HepG2 (cell line): ENCODE data around the gene JUND. TPM values are rescaled to one million over a fixed set of nuclear protein-coding genes. Genes with fewer than 3 reads are reported as not detected.

Source experiments
- ATAC-seq: fragments of 200-7000 bp; cut with Tn5 transposase; 3 replicates; pipeline ENCODE4 v1.9.1; 2020; ENCODE audit warnings: mild to moderate bottlenecking, moderate library complexity
- BruUV-seq: library from RNA; stranded (reverse); fragments of 400-500 nt; replicated peaks from 2 replicates; lab custom pipeline; 2021; lab: Mats Ljungman, UMichigan
- CTCF ChIA-PET: fragments of 300-600 bp; formaldehyde crosslinking; extraction: SDS; loops from one replicate; lab custom pipeline; 2021; ENCODE audit warnings: low total read pairs, inconsistent platforms, low intra/inter-chr PET ratio; lab: Yijun Ruan, JAX
- POLR2A ChIA-PET: fragments of 350-600 bp; sonication (Branson Sonifier 250); formaldehyde crosslinking; loops from one replicate; lab custom pipeline; 2020; ENCODE audit warnings: antibody characterized with exemption, inconsistent platforms; lab: Yijun Ruan, JAX
- DNase-seq: peaks from one replicate; pipeline ENCODE4 v3.0.0-alpha.2; 2015; ENCODE audit warnings: low spot score
- FAIRE-seq: peaks from 3 replicates; lab custom pipeline; 2011; peaks lifted over from hg19 to GRCh38; lab: Jason Lieb, UNC
- H2AFZ ChIP-seq: one replicate; pipeline ENCODE4 v1.6.1; 2011; ENCODE audit warnings: low read length, inconsistent platforms
- H3K27ac ChIP-seq: fragments of 300-600 bp; 3 replicates; pipeline ENCODE4 v1.8.0; 2011; ENCODE audit warnings: mixed run types, mild to moderate bottlenecking, mixed read lengths, low read length, inconsistent platforms; ENCODE audit not compliant: insufficient read depth; ENCODE audit errors: extremely low read length
- H3K27me3 ChIP-seq, 2 experiments: fragments of 200-600 bp in 1 of 2; 2 replicates in 1 of 2; 3 replicates in 1 of 2; pipeline versions ENCODE4 v1.6.0 to v1.8.0; 2011; ENCODE audit warnings: low read length in 2 of 2, mild to moderate bottlenecking in 2 of 2, moderate library complexity in 2 of 2, inconsistent platforms in 1 of 2; ENCODE audit not compliant: insufficient read depth in 2 of 2, control insufficient read depth in 1 of 2
- H3K36me3 ChIP-seq, 2 experiments: fragments of 200-600 bp in 1 of 2; replicated peaks in 1 of 2; 2 replicates in 1 of 2; 3 replicates in 1 of 2; pipeline versions ENCODE4 v1.5.1 to v1.8.0; 2011; ENCODE audit warnings: low read length in 2 of 2, inconsistent platforms in 1 of 2; ENCODE audit not compliant: insufficient read depth in 2 of 2, control insufficient read depth in 1 of 2
- H3K4me1 ChIP-seq: 2 replicates; pipeline ENCODE4 v1.5.1; 2012; ENCODE audit warnings: low read length, inconsistent platforms; ENCODE audit not compliant: insufficient read depth
- H3K4me2 ChIP-seq: 2 replicates; pipeline ENCODE4 v1.6.0; 2011; ENCODE audit warnings: low read depth, low read length, inconsistent platforms
- H3K4me3 ChIP-seq, 3 experiments: fragments of 200-600 bp in 1 of 3; sonication (generic), shearing (Covaris generic) in 1 of 3; replicated peaks in 1 of 3; 2 replicates each; pipeline ENCODE4 v1.5.1; 2011 to 2016; ENCODE audit warnings: low read length in 3 of 3, inconsistent platforms in 2 of 3, low read depth in 2 of 3, mild to moderate bottlenecking in 2 of 3, control low read depth in 1 of 3, mixed read lengths in 1 of 3; ENCODE audit not compliant: insufficient read depth in 1 of 3
- H3K79me2 ChIP-seq: one replicate; pipeline ENCODE4 v1.6.1; 2011; ENCODE audit warnings: low read length, inconsistent platforms; ENCODE audit not compliant: insufficient read depth
- H3K9ac ChIP-seq: 2 replicates; pipeline ENCODE4 v1.6.0; 2011; ENCODE audit warnings: mild to moderate bottlenecking, low read depth, low read length, inconsistent platforms; ENCODE audit not compliant: insufficient read depth
- H3K9me3 ChIP-seq: 2 replicates; pipeline ENCODE4 v1.5.1; 2012; ENCODE audit warnings: mild to moderate bottlenecking, low read length
- H4K20me1 ChIP-seq: 2 replicates; pipeline ENCODE4 v1.6.0; 2011; ENCODE audit warnings: inconsistent platforms, mild to moderate bottlenecking, low read length, moderate library complexity; ENCODE audit not compliant: insufficient read depth
- FLYWCH1 ChIP-seq: sonication (generic); formaldehyde crosslinking; IDR thresholded peaks from 2 replicates; pipeline ENCODE4 v1.8.1; 2023; ENCODE audit warnings: mild to moderate bottlenecking, missing genetic modification reagents
- FOXA3 ChIP-seq: IDR thresholded peaks from 2 replicates; pipeline ENCODE4 v1.6.1; 2016; ENCODE audit warnings: missing genetic modification reagents, missing compliant biosample characterization
- FOXO1 ChIP-seq: sonication (generic); formaldehyde crosslinking; IDR thresholded peaks from 2 replicates; pipeline ENCODE4 v1.4.0; 2020; ENCODE audit warnings: missing genetic modification reagents
- FOXO4 ChIP-seq: sonication (generic); formaldehyde crosslinking; conservative IDR thresholded peaks from 2 replicates; pipeline ENCODE4 v1.8.1; 2023; ENCODE audit warnings: missing genetic modification reagents
- GFI1 ChIP-seq: sonication (generic); formaldehyde crosslinking; IDR thresholded peaks from 2 replicates; pipeline ENCODE4 v1.5.0; 2020; ENCODE audit warnings: missing genetic modification reagents, mild to moderate bottlenecking, borderline replicate concordance
- KLF12 ChIP-seq: sonication (generic); formaldehyde crosslinking; IDR thresholded peaks from 2 replicates; pipeline ENCODE4 v1.4.0; 2020; ENCODE audit warnings: missing genetic modification reagents, borderline replicate concordance
- MEIS2 ChIP-seq: sonication (generic); formaldehyde crosslinking; IDR thresholded peaks from 2 replicates; pipeline ENCODE4 v1.9.0; 2021; ENCODE audit warnings: mild to moderate bottlenecking, missing genetic modification reagents
- ONECUT2 ChIP-seq: sonication (generic); formaldehyde crosslinking; IDR thresholded peaks from 2 replicates; pipeline ENCODE4 v1.4.0; 2020; ENCODE audit warnings: missing genetic modification reagents
- PAWR ChIP-seq: sonication (generic); formaldehyde crosslinking; IDR thresholded peaks from 2 replicates; pipeline ENCODE4 v1.4.0; 2020; ENCODE audit warnings: missing genetic modification reagents, mild to moderate bottlenecking, borderline replicate concordance
- PCBP2 ChIP-seq: fragments of 200-400 bp; formaldehyde crosslinking; optimal IDR thresholded peaks from 2 replicates; pipeline ENCODE3; 2018; ENCODE audit warnings: low read length, low read depth; ENCODE audit not compliant: poor library complexity, severe bottlenecking
- RXRA ChIP-seq: sonication (generic); formaldehyde crosslinking; IDR thresholded peaks from 2 replicates; pipeline ENCODE4 v1.5.1; 2020; ENCODE audit warnings: missing genetic modification reagents
- TCF7 ChIP-seq: sonication (generic); IDR thresholded peaks from 2 replicates; pipeline ENCODE4 v1.6.1; 2016; ENCODE audit warnings: antibody characterized with exemption, low read depth
- TOPORS ChIP-seq: sonication (generic); formaldehyde crosslinking; IDR thresholded peaks from 2 replicates; pipeline ENCODE4 v1.8.0; 2023; ENCODE audit warnings: mild to moderate bottlenecking, missing genetic modification reagents
- ZBTB21 ChIP-seq: sonication (generic); formaldehyde crosslinking; IDR thresholded peaks from 2 replicates; pipeline ENCODE4 v1.4.0; 2020; ENCODE audit warnings: missing genetic modification reagents
- ZBTB46 ChIP-seq: sonication (generic); formaldehyde crosslinking; IDR thresholded peaks from 2 replicates; pipeline ENCODE4 v1.4.0; 2020; ENCODE audit warnings: mild to moderate bottlenecking, missing genetic modification reagents, borderline replicate concordance
- ZMYM4 ChIP-seq: sonication (generic); formaldehyde crosslinking; IDR thresholded peaks from 2 replicates; pipeline ENCODE4 v1.8.1; 2023; ENCODE audit warnings: mild to moderate bottlenecking, missing genetic modification reagents
- ZNF12 ChIP-seq: sonication (generic); formaldehyde crosslinking; IDR thresholded peaks from 2 replicates; pipeline ENCODE4 v1.5.0; 2020; ENCODE audit warnings: missing genetic modification reagents
- ZNF496 ChIP-seq: sonication (generic); formaldehyde crosslinking; IDR thresholded peaks from 2 replicates; pipeline ENCODE4 v1.8.1; 2023; ENCODE audit warnings: mild to moderate bottlenecking, moderate library complexity, missing genetic modification reagents; ENCODE audit not compliant: insufficient replicate concordance
- ZZZ3 ChIP-seq: sonication (generic); formaldehyde crosslinking; IDR thresholded peaks from 2 replicates; pipeline ENCODE4 v1.4.0; 2020; ENCODE audit warnings: missing genetic modification reagents, mild to moderate bottlenecking, borderline replicate concordance
- WGBS: methylation state at CpG from one replicate; pipeline ENCODE4 v1.1.6; 2017; ENCODE audit warnings: low lambda C conversion rate; 5-methylcytosine and 5-hydroxymethylcytosine counted together
- in situ Hi-C: cut with HindIII; loops from 2 replicates; pipeline ENCODE4 v1.10.0; 2017; ENCODE audit warnings: low pct_unique_long_range_greater_than_20kb; ENCODE audit not compliant: extremely low pct_ligation_motif_present
- intact Hi-C: fragments of 100-400 bp; cut with micrococcal nuclease; formaldehyde crosslinking; loops from one replicate; pipeline ENCODE4 v1.10.0; 2022; ENCODE audit not compliant: unreplicated experiment
- polyA plus RNA-seq, 8 experiments: library from polyadenylated mRNA; depleted of rRNA in 3 of 8; stranded (reverse) in 7 of 8; unstranded in 1 of 8; fragments of >200 nt; fragmentation: Illumina TruSeq in 4 of 8; extraction: Trizol in 4 of 8; gene quantifications; 2 replicates each; pipeline versions ENCODE4 v1.2.1 to v1.2.3, GENCODE V29; 2011 to 2016; ENCODE audit warnings: low read depth in 4 of 8, missing spikeins in 1 of 8, mixed read lengths in 1 of 8; ENCODE audit not compliant: insufficient read depth in 1 of 8
- total RNA-seq, 5 experiments: library from RNA; depleted of rRNA; stranded (reverse); fragments of >200 nt; fragmentation: Illumina TruSeq; extraction: Trizol; gene quantifications; 2 replicates each; pipeline ENCODE4 v1.2.3, GENCODE V29; 2016; ENCODE audit warnings: low read depth in 1 of 5

JUND gene
- total and polyA plus RNA-seq, 2 of the 13 experiments (the other 11 are each of a cell fraction or from before 2014, with no cell fraction given) = 41.2 to 59.8 TPM

- no peak overlapping the region for H3K4me2 ChIP-seq
- intact Hi-C loops (no loop called here), in situ Hi-C loops (no loop called here)
- H3K79me2 ChIP-seq = no peaks in the 10 kb centered on the region
- no peaks in the 10 kb centered on the region for H3K9me3 ChIP-seq
- H3K9ac ChIP-seq = no peak overlapping the region
- H2AFZ ChIP-seq = no peak overlapping the region
- H3K4me3 ChIP-seq = no peak overlapping the region
- no peak overlapping the region for H3K27ac ChIP-seq
- peaks cover 8 to 22% of the 10 kb centered on the region in 2 experiments; a peak in 3 of 5 replicates for H3K27me3 ChIP-seq
- DNase-seq = no peak
- ChIA-PET POLR2A (interaction anchor here (1.1 kb wide), 1 partner anchor 12 kb away, joined by 3 read pairs; the partner anchor contains the start of gene IQCN), CTCF (no interaction called here)
- no peak for ATAC-seq
- H3K4me1 ChIP-seq = peaks cover 21% of the 10 kb centered on the region
- H4K20me1 ChIP-seq = no peaks in the 10 kb centered on the region
- no peak for FAIRE-seq
- H3K36me3 ChIP-seq = no peaks in the 10 kb centered on the region
- no peak for TF ChIP-seq TCF7
- TF ChIP-seq FOXA3 (CRISPR knock-in tag) = no peak
- no peak for TF ChIP-seq GFI1
- no peak for TF ChIP-seq TOPORS (CRISPR knock-in tag)
- no peak for TF ChIP-seq KLF12 (CRISPR knock-in tag)
- TF ChIP-seq ZNF12 (CRISPR knock-in tag) = no peak
- no peak for TF ChIP-seq FOXO1 (CRISPR knock-in tag)
- no TSS peak for BruUV-seq
Observed at GRCh38 chr19:18262144-18262543, 19.3 kb downstream of the JUND start.

GRCh38 chr19:18261474-18261873, 19.9 kb downstream of the JUND start:
- ChIA-PET POLR2A (interaction anchor here (1.1 kb wide), 1 partner anchor 13 kb away, joined by 3 read pairs; the partner anchor contains the start of gene IQCN), CTCF (no interaction called here)
- DNase-seq = no peak
- Histone ChIP-seq H3K4me2 (no peak overlapping the region), H3K9me3 (no peaks in the 10 kb centered on the region), H3K9ac (no peak overlapping the region), H3K27ac (no peak overlapping the region), H3K79me2 (no peaks in the 10 kb centered on the region), H3K4me1 (peaks cover 21% of the 10 kb centered on the region), H2AFZ (no peak overlapping the region), H4K20me1 (no peaks in the 10 kb centered on the region), H3K27me3 (peaks cover 10 to 27% of the 10 kb centered on the region in 2 experiments; a peak in 4 of 5 replicates), H3K36me3 (no peaks in the 10 kb centered on the region), H3K4me3 (no peak overlapping the region)
- ATAC-seq = no peak
- FAIRE-seq = no peak
- intact Hi-C loops (no loop called here), in situ Hi-C loops (no loop called here)
- no CpG with 5 or more reads among the region's 2 CpGs for WGBS
- no TSS peak for BruUV-seq
- TF ChIP-seq RXRA (CRISPR knock-in tag) (no peak), ZBTB46 (CRISPR knock-in tag) (no peak), FOXO4 (CRISPR knock-in tag) (no peak), ZMYM4 (no peak), ONECUT2 (no peak), MEIS2 (CRISPR knock-in tag) (no peak), ZNF496 (CRISPR knock-in tag) (no peak), PCBP2 (no peak), ZBTB21 (CRISPR knock-in tag) (no peak), ZZZ3 (CRISPR knock-in tag) (no peak), PAWR (CRISPR knock-in tag) (no peak), FLYWCH1 (CRISPR knock-in tag) (no peak)
